DOHH2 (cell line): ENCODE measurements around the gene IGSF22.

Experiments
- CTCF ChIP-seq: fragments of 200-600 bp; sonication (generic); IDR thresholded peaks from one replicate; pipeline ENCODE4 v1.5.1; 2014; ENCODE audit warnings: antibody characterized with exemption, mild to moderate bottlenecking, low read depth, low read length; ENCODE audit not compliant: poor library complexity, severe bottlenecking
- EZH2phosphoT487 ChIP-seq: fragments of 200-600 bp; sonication (generic); IDR thresholded peaks from 2 replicates; pipeline ENCODE4 v1.6.1; 2017; ENCODE audit warnings: borderline replicate concordance, mild to moderate bottlenecking, antibody characterized with exemption, low read length, moderate library complexity, mixed read lengths

- no peak for TF ChIP-seq CTCF
- no peak for TF ChIP-seq EZH2phosphoT487
These were observed 26.1 kb downstream of the IGSF22 start for GRCh38 chr11:18699848-18700261.
